CD1c-positive myeloid dendritic cell (primary cell): Measurements from ENCODE around the gene CFAP65.

Experiments
- DNase-seq: peaks from one replicate; pipeline ENCODE4 v3.0.0-alpha.2; 2016; ENCODE audit errors: extremely low spot score

CFAP65 gene

DNA sequence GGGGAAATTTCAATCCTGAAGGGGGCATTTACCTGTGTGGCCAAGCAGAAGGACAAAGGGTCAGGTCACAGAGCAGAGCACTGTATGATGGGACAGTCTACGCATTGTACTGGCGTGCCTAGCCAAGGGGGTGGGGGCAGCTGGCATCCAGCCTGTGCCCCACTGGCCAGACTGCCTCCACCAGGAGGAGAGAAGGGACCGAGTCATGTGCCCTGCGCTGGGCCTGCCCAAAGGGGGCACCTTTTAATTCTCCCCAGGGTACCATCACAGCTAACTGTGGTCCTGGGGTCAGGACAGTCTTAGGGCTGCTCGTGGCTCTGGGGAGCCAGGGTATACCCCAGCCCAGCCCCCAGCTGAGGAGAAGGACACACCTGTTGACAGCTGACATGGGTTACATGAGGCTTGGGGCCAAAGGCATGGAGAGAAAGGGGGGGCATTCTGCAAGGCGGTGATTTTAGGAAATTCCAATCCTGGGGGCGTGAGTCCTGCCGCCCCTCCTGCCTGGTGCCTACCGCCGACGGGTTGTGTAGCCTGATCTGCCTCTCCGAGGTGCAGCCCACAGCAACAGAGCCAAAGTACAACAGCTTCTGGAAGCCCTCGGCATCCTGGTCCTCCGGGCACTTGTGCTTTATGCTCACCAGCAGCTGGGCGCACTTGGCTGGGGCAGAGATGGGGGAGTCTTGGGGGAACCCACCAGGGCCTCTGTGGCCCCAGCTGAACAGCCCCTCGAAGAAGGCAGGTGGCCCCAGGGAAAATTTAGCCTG lies 11.0 kb downstream of the CFAP65 start:
- DNase-seq, result no peak

DNA sequence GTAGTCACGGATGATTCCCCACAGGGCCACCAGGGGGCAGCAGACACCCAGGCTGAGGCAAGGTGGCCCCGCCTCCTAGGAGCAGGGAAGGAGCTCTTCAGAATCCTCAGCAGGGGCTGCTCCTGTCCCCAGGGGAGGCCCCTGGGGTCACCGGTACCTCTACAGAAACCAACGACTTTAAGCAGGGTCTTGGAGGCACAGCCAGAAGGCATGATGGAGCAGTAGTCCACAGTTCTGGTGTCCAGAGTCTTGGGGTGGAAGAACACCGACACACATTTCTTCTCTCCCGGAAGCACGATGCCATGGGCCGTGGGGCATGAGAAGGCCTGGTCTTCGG lies 11.5 kb downstream of the CFAP65 start:
- DNase-seq, result peak; percentile 85

DNA sequence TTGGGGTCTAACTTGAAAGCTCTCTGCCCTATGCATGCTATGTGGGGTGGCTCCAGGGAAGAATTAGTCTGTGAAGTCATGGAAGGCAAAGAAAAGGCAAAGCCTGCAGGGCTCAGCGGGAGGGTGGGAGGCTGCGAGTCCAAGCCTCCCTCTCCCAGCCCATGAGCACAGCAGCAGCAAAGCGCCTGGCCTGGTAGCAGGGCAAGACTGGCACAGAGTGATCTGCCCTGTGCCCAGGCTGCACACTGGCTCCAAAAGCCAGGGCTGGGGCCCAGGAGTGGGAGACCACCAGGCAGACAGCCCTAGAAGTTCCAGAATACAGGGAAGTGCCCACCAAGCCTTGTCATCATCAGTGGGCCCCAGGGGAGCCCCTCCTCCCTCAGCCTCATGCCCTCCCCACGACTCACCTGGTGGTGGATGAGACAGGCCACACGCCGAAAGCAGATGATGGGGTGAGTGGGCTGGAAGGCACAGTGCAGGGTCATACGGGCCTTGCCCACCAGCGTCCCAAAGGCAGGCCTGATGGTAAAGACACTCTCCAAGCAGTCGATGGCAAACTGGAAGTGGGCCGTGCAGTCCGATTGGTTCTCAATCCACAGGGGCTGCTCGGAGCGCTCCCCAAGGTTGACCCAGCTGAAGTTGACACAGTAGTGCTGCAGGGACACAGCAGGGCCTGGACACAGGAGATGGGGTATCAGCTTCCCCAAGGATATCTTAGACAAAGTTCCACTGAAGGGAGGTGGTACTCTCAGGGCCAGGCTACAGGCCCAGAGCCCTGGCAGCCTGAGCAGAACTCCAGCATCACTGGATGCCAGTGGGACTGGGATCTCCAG lies 12.1 kb downstream of the CFAP65 start:
- DNase-seq, result no peak

DNA sequence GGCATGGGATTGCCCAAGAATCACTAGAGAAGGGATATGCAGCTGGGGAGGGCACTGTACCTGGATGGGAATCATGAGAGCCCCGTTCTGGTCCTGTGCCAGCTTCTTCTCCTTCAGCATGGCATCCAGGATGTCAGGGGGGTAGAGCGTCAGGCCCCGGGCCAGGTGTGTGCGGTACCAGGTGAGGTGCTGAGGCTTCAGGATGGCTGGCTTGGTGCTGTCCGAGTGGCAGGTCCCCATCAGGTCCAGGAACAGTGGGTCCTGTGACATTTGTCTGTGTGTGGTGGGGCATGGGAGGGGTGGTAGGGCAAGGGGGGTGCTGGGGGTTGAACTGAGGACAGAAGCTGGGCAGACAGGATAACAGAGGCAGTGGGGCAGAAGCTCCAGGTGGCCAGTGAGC lies 13.2 kb downstream of the CFAP65 start:
- DNase-seq, result no peak

DNA sequence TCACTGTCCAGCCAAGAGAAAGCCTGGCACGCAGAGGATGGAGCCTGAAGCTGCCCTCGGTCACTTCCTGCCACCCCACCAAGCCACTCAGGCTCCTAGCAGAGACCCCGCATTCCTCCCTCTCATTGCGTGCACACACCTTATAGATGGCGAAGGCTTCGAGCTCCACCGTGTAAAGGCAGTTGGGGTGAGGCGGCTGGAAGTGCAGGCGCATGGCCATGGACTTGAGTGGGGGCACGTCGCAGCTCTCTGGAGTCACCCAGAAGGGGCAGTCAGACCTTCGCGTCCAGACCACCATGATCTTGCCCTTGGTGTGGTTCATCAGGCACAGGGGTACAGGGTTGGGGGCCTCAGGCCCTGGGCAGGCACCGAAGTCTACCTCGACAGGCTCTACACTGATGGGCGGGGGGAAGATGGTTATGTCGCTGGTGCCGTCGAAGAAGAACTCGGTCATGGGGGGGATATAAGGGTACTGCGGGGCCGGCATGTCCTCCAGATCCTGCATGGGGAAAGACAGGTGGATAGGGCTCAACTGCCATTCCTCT lies 13.7 kb downstream of the CFAP65 start:
- no peak for DNase-seq

DNA sequence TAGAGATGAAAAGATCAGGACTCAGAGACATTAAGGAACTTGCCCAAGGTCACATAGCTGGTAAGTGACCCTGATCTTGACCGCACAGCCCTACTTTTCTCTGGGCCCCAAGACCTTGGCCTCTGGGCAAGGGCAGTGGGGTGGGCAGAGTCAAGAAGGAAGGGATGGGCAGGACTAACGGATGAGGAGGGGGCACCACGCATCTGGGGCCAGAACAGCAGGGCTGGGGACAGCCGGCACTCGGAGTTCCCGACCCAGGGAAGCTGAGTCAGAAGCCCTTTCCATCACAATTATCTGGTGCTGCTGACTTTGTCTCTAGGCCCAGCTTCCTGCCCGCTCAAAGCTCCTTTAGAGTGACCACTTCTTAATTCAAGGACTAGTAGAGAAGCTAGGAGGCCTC lies 14.4 kb downstream of the CFAP65 start:
- DNase-seq, result no peak

DNA sequence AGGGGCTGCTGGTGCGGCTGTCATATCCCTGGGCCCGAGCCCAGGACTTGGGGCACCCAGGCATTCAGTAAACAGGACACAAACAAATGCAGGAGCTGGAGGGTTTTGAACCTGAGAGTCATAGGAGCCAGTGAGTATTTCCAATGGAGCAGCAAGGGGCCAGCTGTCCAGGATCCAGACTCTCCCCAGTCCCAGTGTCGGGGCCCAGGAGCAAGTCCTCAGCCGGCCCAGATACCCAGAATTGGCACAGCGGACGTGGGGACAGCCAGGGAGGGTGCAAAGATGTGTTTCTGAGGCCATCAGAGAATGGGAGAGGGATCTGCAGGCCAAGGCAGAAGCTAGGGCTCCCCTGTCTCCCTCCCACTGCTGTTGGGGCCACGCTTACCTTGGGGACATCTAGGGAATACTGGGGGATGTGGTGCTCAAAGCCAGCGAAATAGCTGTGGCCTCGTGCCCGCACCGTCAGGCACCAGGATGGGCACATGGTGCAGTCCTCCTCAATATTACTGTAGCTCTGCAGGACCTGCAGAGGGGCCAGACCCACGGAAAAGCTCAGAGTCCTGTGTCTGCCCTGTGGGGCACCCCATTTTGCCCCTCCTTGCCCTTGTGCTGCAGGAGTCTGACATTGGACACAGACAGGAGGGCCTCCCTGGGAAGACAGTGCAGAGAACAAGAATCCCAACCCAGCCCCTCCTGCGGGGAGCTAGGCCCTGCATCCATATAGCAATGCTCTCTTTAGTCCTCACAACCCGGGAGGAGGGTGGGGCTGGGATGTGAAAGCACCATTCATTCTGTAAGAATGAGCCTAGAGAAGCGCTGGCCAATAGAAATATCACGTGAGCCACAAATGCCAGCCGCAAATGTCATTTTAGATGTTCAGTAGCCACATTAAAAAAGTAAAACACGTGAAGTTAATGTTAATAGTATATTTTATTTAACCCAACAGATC lies 15.4 kb downstream of the CFAP65 start:
- DNase-seq, result no peak

DNA sequence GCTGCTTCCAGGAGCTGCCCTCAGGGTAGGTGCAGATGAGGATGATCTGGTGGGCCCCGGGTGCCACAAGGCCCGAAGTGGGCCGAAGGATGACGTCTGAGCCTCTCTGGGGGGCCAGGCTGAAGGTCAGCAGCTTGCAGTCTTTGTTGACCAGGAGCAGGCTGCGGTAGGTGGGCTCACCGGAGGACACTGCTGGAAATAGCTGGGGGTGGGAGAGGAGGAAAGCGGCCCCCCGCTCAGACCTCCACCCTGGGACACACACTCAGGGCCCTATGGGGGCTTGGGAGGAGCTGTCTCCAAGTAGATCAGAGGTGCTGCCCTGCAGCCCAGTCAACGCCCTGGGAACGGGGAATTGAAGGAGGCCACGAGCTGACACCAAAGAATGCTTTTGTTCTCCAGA lies 17.3 kb downstream of the CFAP65 start:
- DNase-seq, result no peak

DNA sequence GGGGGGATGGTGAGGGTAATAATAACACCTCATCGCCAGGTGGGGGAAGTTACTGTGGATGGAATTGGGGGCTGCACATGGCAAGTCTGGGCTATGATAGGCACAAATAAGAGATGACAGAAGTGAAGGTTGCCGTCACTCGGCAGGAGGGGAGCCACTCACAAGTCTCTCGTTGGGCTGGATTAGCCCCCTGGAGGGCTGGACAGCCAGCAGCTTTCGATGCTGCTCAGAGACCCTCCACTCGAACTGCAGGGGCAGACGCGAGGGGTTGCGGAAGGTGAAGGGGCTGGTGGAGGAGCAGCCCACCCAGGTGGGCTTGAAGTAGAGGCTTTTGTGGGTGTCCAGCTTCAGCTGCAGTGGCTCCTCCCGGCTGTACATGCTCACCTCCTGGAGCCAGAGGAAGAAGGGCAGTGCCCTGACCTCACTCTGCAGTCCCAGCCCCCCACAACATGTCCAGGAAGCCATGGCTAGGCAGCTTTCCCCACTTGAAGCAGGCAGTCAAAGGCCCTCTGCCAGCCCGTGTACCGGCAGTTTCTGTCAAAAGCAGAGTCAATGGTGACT lies 18.2 kb downstream of the CFAP65 start:
- DNase-seq, result no peak

DNA sequence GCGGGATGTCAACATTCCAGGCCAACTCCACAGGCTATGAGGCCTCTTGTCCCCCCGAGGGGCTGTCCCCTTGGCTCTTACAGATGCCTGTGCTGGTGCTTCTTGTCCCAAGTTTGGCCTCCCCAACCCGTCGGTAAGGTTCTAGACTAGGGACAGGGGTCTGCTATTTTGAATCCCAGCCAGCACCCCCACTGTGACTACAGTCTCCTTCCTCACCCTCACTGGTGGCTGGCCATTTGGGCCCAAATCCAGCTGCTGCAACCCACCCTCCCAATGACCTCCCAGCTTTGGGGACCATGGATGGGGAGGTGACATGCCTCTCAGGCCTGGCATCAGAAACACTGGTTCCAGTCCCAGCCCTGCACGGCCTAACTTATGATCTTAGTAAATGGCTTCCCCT lies 18.7 kb downstream of the CFAP65 start:
- no peak for DNase-seq

DNA sequence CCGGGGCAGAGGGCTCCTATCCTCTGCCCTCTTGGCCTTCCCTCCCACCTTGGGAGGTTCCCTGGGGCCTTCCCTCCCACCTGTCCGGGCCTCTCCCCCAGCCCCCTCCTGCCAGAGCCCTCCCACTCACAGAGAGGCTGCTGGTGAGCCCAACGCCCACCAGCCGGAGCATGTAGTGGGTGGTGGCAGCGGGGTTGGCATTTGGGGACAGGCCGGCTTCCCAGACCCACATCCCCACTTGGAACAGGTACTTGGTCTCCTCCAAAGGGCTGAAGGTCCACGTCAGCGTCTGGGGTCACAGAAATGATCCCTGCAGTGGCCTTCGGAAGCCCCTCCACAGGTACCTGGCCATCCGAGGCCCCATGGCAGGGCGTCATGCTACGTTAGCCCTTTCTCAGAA lies 19.3 kb downstream of the CFAP65 start:
- no peak for DNase-seq

DNA sequence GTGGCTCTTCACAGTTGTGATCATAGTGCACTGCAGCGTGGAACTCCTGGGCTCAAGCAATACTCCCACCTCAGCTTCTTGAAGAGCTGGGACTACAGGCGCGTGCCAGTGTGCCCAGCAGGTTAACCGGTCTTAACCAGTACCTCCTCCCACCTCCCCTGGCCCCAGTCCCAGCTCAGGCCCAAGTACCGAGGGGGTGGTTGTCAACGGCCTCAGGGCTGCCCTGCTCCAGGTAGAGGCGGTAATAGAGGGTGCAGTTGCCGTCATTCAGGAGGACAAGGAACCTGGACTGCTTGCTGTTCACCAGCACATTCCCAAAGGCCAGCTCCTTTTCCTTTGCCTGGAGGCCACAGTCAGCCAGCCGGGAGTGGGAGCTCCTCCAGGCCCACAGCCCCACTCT lies 19.7 kb downstream of the CFAP65 start:
- DNase-seq, result no peak

DNA sequence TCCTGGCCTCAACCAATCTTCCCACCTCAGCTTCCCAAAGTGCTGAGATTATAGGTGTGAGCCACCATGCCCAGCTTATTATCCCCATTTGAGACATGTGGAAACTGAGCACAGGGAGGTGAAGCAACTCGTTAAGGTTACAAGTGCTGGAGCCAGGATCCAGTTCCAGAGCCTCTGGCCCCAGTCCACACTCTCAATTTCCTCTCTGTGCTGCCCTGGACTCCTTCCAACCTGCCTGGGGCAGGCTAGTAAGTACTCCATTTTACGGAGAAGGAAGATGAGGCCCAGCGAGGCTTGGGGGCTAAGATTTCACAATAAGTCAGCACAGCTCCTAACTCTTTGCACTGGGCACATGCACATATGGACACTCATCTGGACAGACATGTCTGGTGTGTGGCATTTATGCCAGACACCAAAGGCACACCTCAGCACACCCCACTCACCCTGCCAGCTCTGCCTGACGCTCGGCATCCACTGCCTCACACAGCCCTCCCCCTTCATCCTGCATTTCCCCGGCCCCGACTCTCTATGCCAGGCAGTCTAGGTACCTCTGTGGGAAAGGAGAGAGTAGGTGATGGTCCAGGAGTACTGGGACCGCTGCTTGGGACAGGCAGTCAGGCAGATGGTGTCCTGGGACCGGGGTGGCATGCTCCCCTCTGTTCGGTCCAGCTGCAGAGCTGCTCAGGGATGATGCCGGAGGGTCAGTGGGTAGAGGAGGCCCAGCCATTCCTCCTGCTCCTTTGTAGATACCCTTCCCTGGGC lies 20.5 kb downstream of the CFAP65 start:
- DNase-seq, result no peak

DNA sequence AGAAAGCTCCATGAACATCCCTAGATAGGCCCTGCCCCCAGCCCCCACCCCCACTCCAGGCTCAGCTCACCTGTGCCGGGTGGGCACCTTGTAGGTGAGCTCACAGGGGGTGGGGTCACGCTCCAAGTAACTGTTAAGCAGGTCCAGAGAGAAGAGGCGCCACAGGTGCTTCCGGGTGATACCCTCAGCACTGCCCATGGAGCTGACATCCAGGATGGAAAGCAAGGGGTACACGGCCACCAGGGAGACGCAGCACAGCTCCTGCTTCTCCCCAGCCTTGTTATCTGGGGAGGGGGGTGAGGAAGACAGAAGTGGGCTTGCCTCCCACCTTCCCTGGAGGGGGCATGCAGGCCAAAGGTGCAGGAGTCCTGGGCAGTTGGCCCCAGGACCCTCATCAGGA lies 21.9 kb downstream of the CFAP65 start:
- DNase-seq, result no peak

DNA sequence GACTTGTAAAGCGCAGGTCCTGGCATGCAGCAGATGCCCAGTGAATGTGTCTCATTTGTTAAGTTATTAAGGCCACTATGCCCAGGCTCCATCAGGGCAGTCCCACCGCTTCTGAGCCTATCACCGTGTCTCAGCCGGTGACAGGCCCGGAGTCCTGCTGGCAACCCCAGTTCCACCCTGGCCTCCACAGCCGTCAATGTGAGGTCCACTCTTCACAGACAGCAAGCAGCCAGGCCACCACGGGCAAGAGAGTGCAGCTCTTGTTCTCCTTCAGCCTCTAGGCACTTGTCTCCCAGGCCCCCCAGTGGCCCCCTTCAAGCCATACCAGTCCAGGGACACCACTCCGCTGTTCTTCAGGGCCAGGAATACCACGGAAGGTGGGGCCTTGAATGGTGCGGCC lies 22.6 kb downstream of the CFAP65 start:
- no peak for DNase-seq

DNA sequence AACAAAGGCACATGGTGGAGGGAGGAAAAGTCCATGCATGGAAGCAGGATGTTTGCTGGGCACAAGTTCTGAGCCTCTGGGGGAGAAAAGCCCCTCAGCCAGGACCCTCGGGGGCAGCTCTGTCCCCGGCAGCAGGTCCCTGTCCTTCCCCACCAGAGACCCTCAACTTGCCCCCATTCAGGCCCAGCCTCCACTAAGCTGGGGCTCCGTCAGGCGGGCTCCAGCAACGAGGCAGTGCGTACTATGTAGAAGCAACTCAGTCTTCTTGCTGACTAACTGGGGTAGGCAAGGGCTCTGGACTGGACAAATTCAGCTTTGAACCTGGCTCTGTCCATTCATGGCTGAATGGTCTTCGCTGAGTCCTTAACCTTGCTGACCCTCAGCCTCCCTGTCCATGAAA lies 23.0 kb downstream of the CFAP65 start:
- no peak for DNase-seq

DNA sequence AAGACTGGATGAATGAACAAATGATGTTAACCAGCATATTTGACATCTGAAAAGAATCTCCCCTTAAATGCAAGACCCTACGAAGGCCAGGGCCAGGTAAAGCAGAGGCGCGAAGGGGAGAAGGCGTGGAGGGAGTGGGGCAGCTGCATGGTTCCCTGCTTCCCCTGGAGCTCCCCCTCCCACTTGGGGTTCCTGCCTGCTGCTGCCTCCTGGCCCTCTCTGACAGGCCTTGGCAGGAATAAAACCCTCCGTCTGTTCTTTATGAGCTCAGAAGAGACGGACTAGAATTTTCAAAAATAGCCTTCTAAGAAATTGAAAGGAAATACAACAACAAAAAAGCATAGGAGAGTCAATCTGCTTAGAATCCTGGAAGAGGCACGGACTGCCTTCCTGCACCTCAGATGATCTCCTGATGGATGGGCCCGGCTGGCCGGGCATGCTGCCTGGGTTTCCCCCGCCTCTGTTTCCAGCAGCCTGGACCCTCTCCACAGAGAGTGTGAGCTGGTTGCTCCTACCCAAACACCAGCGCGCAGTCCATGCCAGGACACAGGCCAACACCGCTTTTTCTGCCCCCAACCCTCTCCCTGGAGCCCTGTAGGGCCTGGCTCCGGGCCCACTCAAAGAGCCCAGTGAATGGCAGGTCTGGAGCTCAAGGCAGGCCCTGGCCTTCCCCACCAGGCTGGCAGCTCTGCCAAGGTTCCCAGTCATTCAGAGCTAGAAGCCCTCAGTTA lies 23.9 kb downstream of the CFAP65 start:
- DNase-seq, result no peak

DNA sequence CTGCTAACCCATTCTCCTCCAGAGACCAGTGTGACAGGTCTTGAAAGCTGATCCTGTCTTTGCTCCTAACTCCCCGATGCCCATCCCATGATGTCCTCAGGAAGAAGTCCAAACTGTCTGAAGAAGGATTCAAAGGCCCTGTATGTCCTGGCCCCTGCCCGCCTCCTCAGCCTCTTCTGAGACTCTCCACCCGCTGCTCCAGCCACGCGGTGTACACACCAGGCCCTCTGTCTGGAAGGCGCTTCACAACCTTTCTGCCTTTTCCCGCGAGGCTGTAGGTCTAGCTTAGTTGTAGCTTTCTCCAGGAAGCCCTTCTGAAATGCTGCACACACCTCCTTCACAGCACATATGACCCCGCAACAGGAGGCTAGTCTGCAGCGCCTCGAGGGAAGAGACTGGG lies 24.6 kb downstream of the CFAP65 start:
- DNase-seq, result no peak

DNA sequence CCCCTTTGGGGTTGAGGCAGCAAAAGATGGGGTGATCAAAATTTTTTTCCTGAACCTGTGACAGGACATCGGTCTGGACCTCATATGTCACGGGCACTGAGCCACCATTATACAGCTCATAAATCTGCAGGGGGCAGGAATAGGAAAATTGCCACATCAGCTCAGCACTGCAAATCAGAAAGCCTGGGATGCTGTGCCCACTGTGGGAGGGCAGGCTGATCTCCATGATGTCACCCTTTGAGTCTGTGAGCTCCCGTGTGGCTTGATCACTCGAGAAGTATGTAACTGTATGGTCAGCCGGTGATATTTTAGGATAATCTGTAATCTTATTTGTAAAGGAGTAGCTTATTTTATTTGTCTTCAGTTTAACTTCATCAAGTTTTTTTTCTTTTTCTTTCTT lies 30.4 kb downstream of the CFAP65 start:
- DNase-seq, result no peak

DNA sequence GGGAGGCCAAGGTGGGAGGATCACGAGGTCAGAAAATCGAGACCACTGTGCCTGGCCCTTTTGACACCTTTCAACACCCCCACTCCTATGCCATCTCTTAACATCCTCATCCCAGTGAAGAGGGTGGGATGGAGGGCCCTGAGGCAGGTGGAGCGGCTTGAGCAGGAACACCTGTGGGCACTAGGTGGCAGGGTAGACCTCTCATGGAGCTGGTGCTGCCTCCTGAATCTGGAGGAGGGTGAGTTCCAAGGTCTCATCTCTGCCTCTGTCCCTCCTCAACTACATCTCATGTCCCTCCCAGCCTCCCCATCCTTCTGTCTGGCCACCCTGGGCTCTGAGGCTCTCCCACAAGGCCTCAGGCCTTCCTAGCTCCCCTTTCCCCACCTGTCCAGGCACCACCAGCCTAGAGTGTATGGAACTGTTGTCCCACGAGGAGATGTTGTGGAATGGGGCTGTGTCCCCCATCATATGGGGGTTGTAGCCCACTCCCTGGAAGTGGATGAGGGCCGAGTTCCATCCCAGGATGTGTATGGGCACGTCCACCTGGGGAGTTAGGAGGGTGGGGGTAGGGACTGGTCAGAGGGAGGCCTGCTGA lies 31.1 kb downstream of the CFAP65 start:
- DNase-seq, result no peak
